Germinal center (tissue), 1 donor: ENCODE results near the gene CUL1.

Experiments
- DNase-seq: peaks from one replicate; pipeline ENCODE4 v3.0.0; 2012; ENCODE audit warnings: mixed read lengths, low spot score

CUL1 gene

DNA sequence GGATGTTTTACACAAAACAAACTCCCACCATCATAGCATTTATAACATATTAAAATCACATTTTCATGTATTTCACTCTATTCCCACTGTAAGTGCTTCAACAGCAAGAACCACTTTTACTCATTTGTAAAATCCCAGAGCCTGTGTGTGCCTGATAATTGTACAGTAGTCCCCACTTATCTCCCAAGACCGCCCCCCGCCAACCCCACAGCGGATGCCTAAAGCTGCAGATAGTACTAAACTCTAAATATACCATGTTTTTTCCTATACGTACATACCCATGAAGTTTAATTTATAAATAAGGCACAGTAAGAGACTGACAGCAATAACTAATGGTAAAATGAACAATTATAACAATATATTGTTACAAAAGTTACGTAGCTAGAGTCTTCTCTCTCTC is 151.9 kb downstream of the CUL1 start:
- no peak for DNase-seq
